Dermis blood vessel endothelial cell (primary cell): ENCODE measurements around the gene LAPTM5. TPM values are rescaled to one million over a fixed set of nuclear protein-coding genes. Genes with fewer than 3 reads are reported as not detected.
A peak's percentile ranks its signal among the peaks of the same experiment; 100 is the strongest.

Experiments
- DNase-seq: peaks from one replicate; pipeline ENCODE4 v3.0.0; 2010
- total RNA-seq: library from RNA; depleted of rRNA; stranded (reverse); fragments of >200 nt; gene quantifications from 2 replicates; pipeline ENCODE4 v1.2.3, GENCODE V29; 2014

The LAPTM5 gene
- total RNA-seq, 1 donor from 2014 or later = 23.1 TPM

DNA sequence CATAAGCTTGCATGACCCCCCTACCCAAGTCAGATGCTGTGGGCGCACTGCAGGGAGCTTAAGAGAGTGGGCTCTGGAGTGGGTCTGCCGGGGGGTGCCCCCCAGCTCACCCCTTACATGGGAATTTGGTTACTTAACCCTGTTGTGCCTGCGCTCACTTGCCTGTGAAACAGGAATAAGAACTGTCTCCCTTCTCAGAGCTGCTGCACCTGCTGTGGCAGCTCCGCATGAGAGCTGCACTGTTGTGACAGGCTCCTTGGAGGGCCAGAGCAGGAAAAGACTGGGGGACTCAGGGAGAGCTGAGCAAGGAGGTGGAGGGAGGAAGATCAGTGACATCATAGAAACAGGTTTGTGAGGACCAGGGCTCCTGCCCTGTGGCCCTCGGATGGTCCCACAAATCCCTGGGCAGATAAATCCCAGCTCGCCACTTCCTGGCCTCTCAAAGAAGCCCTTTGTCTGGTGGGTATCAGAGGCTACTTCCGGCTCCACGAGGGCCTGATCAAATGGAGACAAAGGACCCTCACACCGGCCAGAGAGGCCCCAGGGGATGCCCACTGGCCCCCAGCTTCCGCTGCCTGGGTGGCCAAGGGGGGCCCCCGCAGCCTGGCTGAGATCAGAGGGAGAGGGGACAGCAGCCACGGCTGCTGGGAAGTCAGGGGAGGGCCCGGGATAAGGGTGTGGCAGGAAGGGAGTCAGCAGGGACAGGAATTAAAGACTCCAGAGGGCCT is 28.9 kb upstream of the LAPTM5 start:
- DNase-seq = no peak

DNA sequence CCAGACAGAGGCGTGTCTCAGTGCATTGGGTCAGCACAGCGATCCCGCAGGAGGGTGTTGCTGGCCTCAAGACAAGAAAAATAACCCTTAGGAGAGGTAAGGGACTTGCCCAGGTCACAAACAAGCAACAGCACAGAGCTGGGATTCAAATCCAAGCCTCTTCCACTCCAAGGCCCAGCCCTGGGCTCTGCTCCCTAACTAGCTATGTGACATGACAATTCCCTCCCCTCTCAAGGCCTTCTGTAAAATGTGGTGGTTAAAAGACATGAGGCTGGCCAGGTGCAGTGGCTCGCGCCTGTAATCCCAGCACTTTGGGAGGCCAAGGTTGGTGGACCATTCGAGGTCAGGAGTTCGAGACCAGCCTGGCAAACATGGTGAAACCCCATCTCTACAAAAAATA is 28.1 kb upstream of the LAPTM5 start:
- no peak for DNase-seq

DNA sequence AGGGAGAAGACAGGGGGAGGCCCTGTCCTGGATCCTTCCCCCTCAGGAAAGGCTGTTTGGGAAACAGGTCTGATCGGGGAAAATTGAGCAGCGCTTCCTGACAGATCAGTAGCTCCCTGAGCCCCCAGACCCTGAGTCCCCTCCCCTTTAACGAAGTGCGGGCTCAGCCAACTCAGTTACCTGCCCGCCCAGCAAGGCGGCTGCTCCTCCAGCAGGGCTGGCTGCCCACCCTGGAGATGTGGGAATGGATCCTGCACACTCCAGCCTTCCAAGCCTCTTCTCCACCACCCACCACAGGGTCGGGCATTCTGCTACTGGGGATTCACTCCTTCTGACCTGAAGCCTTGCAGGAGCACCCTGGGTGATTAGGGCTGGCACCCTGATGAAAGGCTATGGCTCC is 27.6 kb upstream of the LAPTM5 start:
- DNase-seq = no peak

DNA sequence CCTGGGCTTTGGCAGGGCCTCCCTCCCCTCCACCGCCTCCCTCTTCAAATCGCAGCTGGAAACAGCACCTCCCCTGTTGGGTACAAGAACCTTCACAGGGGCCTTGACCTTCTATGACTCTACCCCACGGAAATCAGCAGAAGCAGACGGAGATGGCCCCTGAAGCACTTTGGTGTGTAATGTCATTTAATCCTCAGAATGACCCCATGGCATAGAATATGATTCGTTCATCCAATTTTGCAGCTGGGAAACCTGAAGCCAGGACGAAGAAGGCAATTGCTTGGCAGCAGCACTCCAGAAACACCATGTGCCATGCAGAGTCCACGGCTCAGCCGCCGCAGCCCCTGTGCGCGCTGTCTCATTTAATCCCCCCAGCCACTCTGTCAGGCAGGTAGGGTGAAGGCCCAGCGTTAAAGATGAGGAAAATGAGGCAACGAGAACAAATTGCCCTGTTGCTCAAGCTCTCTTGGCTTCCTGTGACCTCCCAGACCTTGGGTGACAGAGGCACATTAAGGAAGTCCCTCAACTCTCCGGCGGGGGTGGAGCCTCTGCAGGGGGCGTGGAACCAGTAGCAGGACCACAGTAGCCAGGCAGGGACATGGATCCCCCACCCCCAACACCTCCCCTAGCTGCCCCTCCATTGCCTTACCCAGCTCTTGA is 25.8 kb upstream of the LAPTM5 start:
- DNase-seq = no peak

DNA sequence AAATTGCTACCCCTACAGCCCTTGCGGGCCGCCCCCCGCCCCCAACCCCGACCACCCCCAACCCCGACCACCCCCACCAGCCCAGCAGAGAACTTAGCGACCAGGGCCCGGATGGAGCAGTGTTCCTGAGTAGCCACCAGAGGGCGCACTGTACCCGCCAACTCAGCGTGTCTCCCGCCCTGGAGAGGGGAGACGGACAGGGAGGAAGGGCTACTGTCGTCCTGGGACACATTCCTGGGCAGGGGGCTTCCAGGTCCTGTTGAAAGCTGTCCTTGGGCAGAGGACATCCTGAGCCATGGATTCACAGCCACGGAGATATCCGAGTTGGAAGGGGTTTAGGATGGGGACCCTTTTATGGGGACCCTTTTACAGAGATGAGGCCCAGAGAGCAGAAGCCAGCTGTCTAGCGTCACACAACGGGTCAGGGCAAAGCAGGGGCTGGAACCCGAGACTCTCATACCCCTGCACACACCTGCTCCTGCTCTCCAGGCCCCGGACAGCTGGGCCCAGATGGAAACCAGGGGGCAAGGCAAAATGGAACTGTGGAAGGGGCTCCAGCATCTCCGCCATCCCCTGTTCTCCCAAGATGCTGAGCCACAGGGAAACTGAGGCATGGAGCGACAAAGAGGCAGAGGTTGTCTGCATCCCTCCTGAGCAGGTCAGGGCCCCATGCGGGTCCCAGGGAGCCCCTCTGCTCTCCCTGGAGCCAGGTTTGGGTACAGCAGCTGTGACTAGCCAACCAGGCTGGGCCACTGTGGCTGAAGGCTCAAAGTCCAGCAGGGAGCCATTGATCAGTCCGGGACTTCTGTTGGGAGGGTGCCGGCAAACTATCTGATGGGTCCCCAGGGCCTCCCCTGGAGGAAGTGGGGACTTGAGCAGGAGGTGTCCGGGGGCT is 25.0 kb upstream of the LAPTM5 start:
- peak; percentile 78 for DNase-seq

DNA sequence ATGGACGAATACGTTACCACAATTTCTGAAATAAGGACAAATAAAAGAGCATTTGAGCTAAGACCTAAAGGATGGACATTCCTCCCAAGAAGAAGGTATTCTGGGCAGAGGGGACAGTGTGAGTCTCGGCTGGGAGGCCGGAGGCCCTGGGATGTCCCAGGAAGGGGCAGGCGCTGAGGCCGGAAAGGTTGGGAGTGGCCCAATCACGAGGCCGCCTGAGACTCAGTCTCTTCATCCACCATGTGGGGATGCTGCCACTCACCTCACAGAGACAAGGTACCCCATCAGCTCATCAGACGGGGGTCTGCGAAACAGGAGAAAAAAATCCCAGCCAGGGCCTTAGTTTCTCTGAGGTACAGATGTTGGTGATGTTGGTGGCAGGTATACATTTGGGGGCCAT is 24.3 kb upstream of the LAPTM5 start:
- no peak for DNase-seq

DNA sequence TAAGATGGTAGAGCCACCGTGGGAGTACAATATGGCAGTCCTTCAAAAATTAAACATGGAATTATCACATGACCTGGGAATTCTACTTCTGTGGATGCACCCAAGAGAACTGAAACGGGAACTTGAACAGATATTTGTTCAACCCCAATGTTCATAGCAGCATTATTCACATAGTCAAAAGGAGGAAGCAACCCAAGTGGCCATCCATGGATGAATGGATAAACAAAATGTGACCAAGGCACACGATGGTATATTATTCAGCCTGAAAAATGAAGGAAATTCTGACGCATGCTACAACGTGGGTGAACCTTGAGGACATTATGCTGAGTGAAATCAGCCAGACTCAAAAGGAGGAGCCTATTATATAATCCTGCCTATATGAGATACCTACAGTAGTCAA is 22.8 kb upstream of the LAPTM5 start:
- DNase-seq = no peak

DNA sequence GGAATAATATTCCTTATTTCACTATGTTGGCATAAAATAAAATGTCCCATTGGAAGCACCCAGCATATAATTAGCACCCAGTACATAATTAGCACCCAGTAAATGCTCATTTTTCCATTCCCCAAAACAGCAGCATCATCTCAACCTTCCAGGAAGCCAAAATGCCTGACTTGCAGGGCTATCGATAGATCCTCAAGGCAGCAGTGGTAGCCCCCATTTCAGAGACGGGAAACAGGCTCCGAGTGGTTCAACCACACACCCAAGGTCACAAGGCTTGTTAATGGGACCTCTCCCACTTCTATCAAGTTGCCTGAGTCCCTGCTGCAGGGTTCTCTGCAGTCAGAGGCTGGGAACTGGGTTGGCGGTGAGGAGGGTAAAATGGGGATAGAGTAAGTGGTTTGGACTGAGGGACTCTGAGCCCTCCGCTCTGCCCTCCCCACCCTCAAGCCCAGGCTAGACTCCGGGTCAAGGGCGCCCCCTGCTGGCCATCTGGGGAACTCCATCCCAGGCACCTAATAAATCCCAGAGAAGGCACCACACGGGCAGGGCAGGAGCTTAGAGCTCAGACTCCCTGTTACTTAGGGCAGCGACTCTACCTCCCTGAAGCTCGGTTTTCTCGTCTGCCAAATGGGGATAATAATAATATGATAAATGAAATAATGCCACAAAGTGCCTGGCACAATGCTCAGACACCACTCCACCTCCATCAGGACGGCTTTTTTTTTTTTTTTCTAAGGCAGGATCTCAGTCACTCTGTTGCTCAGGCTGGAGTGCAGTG is 21.9 kb upstream of the LAPTM5 start:
- DNase-seq = peak; percentile 84

DNA sequence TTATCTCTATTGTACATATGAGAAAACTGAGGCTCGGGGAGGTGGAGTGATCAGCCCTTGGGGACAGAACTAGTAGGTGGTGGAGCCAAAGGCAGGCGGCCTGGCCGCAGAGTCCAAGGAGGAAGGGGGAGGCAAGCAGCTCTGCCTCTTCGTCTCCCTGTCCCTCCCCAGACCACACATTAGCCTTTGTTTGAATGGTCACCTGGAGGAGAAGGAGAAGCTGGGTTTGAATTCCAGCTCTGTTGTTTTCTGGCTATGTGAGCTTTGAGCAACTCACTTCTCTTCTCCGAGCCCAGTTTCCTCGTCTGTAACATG is 21.4 kb upstream of the LAPTM5 start:
- DNase-seq = no peak

DNA sequence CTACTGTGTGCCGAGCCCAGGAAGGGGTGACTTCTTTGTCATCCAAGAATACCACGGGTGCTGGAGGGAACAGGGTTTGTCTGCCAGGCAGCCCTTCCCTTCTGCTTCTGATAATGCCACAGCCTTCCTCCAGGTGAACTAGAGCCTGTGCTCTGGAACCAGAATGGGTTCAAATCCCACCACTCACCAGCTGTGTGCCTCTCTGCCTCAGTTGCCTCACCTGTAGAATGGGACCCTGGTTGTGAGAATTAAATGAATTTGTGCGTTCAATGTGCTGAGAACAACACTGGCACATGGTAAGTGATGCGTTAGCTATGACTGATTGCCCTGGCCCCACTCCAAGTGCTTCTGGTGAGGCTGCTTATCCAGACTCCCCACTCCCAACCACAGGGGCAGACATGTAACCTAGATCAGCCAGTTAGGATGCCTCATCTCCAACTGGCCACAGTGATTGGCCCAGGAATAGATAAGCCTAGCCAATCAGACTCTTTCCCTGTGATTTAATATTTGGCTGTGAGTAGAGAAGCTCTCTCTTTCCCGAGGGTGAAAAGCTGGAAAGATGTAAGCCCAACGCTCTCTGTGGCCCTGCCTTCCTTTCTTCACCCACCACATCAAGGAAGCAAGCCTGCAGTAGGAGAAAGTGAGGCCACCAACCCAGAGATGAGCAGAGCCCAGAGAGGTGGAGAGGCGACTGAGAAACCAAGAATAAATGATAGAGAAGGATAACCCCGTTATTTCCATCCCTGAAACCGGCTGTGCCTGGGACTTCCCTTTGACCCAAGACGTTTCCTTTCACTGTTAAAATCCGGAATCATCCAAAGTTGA is 20.8 kb upstream of the LAPTM5 start:
- peak; percentile 90 for DNase-seq

DNA sequence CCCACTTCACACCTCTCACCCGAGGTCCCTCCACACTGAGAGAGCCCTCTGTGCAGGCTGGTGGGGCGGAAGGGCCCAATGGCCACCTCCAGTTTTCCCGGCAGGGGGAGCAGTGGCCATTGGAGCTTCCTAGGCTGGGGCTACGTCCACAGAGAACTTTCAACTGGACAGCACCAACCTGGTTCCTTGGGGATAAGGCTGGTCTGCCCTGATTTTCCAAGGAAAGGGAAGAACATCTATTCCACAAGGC is 20.3 kb upstream of the LAPTM5 start:
- DNase-seq = no peak

DNA sequence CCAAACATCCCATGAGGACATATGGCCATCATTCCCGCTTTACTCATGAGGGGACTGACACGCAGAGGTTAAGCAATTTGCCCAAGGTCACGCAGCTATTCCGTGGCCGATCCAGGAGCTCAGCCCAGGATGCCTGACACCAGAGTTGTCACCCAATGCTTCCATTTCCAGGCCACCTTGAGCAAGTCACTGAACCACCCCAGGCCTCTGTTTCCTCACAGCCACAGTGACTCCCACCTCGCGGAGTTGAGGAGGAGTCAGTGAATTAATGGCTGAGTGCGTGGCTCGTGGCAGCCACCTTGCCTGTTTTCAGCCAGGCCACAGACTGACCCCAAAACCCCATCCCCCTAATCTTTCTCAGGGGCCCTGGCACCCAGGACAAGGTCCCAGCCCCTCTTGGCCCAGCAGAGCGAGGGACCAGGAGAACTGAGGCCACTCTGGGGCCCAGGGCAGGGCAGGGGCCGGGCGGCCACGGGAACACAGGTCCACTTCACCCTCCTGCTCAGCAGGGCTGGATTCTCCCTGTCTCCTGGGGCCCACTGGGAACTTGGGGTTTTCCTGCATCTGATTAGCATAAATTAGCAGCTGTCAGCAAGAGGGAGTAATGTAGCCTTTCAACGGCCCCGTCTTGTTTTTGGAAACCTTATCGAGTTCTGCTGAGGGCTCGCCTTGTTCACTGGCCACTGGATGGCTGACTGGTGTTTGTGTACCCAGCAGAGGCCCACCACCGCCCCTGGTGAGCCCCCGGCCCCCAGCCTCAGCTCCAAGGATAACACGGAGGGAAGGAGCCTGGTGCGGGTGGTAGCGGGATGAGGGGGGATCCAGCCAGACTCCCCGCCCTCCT is 19.7 kb upstream of the LAPTM5 start:
- DNase-seq = no peak

DNA sequence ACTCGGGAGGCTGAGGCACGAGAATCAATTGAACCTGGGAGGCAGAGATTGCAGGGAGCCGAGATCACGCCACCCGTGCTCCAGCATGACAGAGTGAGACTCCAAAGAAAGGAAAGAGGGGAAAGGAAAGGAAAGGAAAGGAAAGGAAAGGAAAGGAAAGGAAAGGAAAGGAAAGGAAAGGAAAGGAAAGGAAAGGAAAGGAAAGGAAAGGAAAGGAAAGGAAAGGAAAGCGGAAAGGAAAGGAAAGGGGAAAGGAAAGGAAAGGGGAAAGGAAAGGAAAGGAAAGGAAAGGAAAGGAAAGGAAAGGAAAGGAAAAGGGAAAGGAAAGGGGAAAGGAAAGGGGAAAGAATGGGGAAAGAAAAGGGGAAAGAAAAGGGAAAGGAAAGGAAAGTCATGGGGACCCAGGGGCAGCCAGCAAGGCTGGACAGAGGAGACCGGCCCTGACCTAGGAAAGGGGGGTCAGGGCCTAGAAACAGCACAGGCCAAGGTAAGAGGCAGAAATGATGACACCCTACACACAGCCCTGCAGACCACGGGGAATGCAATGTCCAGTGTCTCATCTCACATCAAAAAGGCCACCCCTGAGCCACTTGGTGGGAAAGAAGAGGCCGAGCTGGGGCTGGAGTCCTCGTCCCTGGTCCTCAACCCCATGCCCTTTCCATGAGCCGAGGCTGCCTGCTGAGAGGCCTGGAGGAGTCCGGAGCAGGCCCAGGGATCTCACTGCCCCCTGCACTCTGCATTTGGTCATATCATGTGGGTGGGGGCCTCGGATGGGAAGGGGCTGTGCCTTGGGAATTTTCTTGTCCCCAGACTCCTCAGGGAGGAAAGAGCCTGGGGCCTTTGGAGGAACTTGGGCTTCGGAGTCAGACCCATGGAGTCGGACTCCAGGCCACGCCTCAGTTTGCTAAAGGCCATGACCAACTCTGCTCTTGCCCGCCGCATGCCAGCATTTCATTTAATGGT is 18.8 kb upstream of the LAPTM5 start:
- DNase-seq = no peak

DNA sequence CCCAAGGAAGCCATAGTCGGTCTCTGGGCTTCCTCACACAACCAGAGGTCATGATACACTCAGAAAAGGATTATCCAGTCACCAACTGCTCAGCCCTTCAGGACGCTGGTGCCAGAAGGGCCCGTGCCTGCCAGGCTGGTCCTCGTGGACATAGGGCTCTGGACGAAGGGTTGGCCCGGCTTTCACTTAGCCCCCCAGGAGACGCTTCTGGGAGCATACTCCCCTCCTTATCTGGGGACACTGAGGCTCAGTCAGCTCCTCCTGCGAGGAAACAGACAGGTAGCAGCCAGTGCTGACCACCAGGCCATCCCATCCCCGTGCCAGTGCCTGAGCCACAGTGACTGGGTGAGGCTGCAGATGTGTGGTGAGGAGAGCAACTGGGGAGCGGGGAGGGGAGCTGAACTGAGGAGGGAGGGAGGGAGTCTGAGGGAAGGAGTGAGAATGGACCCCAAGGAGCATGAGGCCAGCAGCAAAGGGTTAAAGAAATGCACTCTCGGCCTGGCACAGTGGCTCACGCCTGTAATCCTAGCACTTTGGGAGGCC is 17.9 kb upstream of the LAPTM5 start:
- no peak for DNase-seq

DNA sequence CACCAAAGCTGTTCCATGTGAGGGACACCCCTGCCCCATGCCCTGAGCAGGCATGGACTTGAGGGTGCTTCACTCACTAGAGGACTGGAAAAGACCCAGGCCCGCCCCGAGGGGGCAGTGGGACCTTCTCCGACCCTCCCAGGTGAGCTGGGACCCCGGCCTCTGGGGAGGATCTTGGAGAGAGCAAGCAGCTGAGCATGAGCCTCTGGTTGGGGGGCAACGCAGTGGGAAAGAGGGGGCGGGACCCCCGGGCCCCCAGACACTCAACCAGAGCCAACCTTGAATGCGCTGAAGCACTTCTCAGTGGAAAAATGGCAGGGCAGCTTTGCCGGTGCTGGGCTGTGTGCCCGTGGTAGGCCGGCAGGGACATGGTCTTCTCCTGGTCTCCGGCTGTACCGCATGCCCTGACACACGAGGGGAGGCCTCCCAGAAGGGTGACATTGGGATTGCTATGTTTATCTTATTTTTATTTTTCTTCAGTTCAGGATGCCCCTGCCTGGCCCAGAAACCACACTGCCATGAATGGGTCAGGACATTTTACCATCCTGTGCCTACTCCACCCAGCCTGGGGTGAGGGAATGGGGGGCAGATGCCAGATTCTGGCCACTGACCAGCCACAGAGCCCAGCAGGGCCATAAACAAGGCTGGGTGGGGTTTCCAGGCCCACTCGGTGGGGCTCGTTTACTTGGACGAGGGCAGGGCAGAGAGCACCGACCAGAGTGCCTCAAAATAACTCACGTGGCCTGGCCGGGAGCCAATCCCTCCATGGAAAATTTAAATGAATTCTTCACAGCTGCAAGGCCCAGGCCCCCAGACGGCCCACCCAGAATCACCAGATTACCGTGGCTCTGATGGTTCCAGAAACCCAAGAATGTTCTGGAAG is 17.2 kb upstream of the LAPTM5 start:
- DNase-seq = no peak

DNA sequence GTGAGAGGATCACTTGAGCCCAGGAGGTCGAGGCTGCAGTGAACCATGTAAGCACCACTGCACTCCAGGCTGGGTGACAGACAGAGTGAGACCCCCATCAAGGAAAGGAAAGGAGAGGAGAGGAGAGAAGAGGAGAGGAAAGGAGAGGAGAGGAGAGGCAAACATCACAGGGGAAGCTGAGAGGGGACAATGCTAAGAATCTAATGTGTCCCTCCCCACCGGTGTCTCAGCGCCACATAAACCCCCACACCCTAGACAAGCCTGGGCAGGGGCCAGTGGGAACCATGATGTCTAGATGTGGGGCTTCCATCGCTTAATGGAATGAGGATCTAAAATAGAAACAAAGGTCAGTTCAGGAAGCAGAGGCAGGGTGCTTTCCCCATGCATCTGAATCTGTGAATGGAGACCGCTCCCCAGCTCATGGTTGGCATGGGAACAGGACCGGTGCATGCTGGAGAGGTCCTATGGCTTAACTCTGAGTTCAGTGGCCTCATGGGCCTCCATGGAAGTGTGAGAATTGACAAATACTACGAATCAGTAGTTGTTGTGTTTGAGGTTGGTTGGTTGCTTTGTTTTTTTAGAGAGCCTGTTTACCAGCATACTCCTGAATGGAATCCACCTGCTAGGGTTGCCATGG is 16.3 kb upstream of the LAPTM5 start:
- no peak for DNase-seq

DNA sequence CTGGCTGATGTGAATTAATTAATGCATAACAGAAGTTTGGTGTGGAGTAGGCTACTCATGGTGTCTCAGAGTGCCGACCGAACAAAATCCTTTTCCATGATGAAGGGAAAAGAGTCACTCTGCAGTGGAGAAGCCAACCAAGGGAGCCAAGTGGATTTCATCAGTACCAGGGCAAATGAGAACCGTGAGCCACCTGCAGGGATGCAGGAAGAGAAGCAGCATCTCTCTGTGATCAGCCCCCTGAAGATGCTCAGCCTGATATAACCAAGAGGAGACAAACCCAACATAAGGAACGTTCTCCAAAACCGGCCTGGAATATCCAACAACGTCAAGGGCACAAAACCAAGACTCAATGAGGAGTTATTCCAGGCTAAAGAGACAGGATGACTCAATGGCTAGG is 13.4 kb upstream of the LAPTM5 start:
- DNase-seq = no peak

DNA sequence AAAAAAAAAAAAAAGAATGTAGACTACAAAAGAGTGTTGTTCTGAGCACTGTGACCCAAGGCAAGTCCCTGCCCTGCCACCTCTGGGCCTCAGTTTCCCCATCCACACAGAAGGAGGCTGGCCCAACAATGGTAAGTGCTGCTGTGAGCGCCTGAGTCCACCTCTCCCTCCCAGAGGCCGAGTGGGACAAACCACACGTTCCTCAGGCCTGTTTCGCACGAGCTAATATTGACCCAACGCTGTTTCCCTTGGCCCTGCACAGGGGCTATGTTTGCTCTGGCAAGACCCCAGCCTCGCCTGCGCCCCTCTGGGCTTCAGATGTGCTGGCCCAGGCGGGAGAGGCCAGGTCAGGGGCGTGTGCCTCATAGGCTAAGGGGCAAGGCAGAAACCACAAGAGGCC is 12.6 kb upstream of the LAPTM5 start:
- DNase-seq = no peak
